ENCODE data around the gene NIT1. TPM values are rescaled to one million over a fixed set of nuclear protein-coding genes. Genes with fewer than 3 reads are reported as not detected.
A peak's percentile ranks its signal among the peaks of the same experiment; 100 is the strongest.

The NIT1 gene
- total and polyA plus RNA-seq, 9 of the 15 experiments (the other 6 are each of a cell fraction or from before 2014, with no cell fraction given), result 18.4 to 76.0 (median 33.7) TPM

DNA sequence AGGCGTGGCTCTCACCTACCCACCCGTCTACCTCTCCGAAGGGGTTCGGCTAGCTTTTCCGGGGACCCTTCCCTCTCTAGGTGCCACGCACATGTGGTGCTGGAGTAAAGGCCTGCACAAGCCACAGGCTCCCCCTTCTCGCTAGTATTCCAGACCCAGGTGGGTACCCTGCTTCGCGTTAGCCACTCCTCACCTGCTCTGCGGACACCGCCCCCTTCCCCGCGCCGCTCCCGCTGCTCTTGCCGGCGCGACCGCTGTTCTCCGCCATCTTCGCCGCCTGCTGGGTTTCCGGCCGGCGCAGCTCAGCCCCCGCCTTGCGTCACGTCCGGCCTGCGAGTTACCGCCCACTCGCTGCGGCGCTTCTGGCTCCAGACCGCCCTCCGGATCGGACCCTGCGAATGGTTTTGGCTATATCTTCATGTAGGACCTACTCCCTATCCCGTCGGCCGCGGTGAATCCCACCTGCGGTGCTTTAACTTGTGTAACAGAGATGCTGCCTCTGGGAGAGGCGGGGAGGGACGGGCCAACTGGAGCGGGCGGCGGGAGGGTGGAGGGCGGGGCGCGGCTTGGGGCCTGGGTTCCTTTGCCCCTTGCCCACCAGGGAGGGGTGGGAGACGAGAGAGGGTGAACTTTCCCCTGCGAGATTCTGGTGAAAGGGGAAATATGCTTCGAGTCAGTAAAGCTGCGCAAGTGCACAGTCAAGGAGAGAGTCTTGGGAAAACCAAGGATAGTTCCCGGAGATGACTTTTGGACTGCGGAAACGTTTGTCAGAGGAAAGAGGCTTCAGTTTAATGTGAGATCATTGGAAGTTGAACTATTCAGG is at the start of gene NIT1, which contains the start of gene PFDN2 (continued):
- TF ChIP-seq E2F8 (IDR thresholded peaks at IDR 0.05; ENCODE audit: low read depth, partially characterized antibody) (peak; percentile 68), HMGN3 (IDR thresholded peaks at IDR 0.05; ENCODE audit: borderline replicate concordance, extremely low read depth, insufficient read length, low read depth, low read length) (peak; percentile 85), TCF15 (CRISPR knock-in tag; IDR thresholded peaks at IDR 0.05) (no peak), ZBTB40 (IDR thresholded peaks at IDR 0.05) (peak; percentile 93), ZBTB40 (CRISPR knock-in tag; IDR thresholded peaks at IDR 0.05) (0 out of 2 replicates have a peak, but pooled peaks have one; percentile 16), ZNF133 (CRISPR knock-in tag; IDR thresholded peaks at IDR 0.05) (no peak), TAF7 (tag; IDR thresholded peaks at IDR 0.05) (peak; percentile 79), RBFOX2 (IDR thresholded peaks at IDR 0.05; ENCODE audit: low read depth, low read length) (peak; percentile 100)
- TF ChIP-seq, protein P1, sequence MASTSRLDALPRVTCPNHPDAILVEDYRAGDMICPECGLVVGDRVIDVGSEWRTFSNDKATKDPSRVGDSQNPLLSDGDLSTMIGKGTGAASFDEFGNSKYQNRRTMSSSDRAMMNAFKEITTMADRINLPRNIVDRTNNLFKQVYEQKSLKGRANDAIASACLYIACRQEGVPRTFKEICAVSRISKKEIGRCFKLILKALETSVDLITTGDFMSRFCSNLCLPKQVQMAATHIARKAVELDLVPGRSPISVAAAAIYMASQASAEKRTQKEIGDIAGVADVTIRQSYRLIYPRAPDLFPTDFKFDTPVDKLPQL (IDR thresholded peaks at IDR 0.05; ENCODE audit: extremely low read depth, insufficient read length), result no peak
- TF ChIP-seq, protein P2, sequence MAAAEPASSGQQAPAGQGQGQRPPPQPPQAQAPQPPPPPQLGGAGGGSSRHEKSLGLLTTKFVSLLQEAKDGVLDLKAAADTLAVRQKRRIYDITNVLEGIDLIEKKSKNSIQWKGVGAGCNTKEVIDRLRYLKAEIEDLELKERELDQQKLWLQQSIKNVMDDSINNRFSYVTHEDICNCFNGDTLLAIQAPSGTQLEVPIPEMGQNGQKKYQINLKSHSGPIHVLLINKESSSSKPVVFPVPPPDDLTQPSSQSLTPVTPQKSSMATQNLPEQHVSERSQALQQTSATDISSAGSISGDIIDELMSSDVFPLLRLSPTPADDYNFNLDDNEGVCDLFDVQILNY (CRISPR knock-in tag; IDR thresholded peaks at IDR 0.05), result peak; percentile 85; the same call in 1 of the 2 replicates

Measured in K562 (cell line).